ENCODE measurements around the gene CXCL13. TPM values are rescaled to one million over a fixed set of nuclear protein-coding genes. Genes with fewer than 3 reads are reported as not detected.

CXCL13 gene
- total and polyA plus RNA-seq, 7 donors = 1.2 to 271 (median 1.6) TPM; not detected in 4

GRCh38 chr4:77623091-77623490 is 17.5 kb downstream of the CXCL13 start:
- Histone ChIP-seq H3K27me3 (no peaks in the 10 kb centered on the region), H3K36me3 (no peaks in the 10 kb centered on the region), H3K27ac (no peak overlapping the region), H3K4me3 (no peak overlapping the region), H3K9me3 (no peaks in the 10 kb centered on the region), H3K4me1 (peaks cover 0 to 4% (median 0%) of the 10 kb centered on the region in 4 donors)
- TF ChIP-seq POLR2AphosphoS5 (IDR thresholded peaks at IDR 0.05) (no peak), CTCF (IDR thresholded peaks at IDR 0.05) (no peak), POLR2A (IDR thresholded peaks at IDR 0.05) (no peak), EP300 (IDR thresholded peaks at IDR 0.05) (no peak)
- DNase-seq = no peak
- 80 to 82% methylated on average over 2 of the region's 2 CpGs for WGBS, 2 donors
- intact Hi-C loops (cut with DNase I) = no loop called here

GRCh38 chr4:77624213-77624612 is 18.6 kb downstream of the CXCL13 start:
- Histone ChIP-seq H3K27ac (no peak overlapping the region), H3K4me3 (no peak overlapping the region), H3K27me3 (no peaks in the 10 kb centered on the region), H3K4me1 (no peaks in the 10 kb centered on the region), H3K9me3 (no peaks in the 10 kb centered on the region), H3K36me3 (no peaks in the 10 kb centered on the region)
- no peak for DNase-seq
- no peak for TF ChIP-seq EP300 (IDR thresholded peaks at IDR 0.05)
- TF ChIP-seq POLR2A (IDR thresholded peaks at IDR 0.05) = no peak
- no peak for TF ChIP-seq POLR2AphosphoS5 (IDR thresholded peaks at IDR 0.05)
- no peak for TF ChIP-seq CTCF (IDR thresholded peaks at IDR 0.05)
- WGBS, 2 donors = 82 to 91% methylated on average over 4 of the region's 4 CpGs
- intact Hi-C loops (cut with DNase I) = no loop called here

GRCh38 chr4:77625485-77625884 is 19.9 kb downstream of the CXCL13 start:
- H3K4me1 ChIP-seq = no peaks in the 10 kb centered on the region
- WGBS, 2 donors = 89 to 93% methylated on average over 5 of the region's 5 CpGs
- no peaks in the 10 kb centered on the region for H3K36me3 ChIP-seq
- TF ChIP-seq EP300 (IDR thresholded peaks at IDR 0.05) (no peak), POLR2AphosphoS5 (IDR thresholded peaks at IDR 0.05) (no peak), CTCF (IDR thresholded peaks at IDR 0.05) (no peak), POLR2A (IDR thresholded peaks at IDR 0.05) (no peak)
- DNase-seq = no peak
- intact Hi-C loops (cut with DNase I) = no loop called here
- no peaks in the 10 kb centered on the region for H3K27me3 ChIP-seq
- H3K9me3 ChIP-seq = no peaks in the 10 kb centered on the region
- H3K27ac ChIP-seq = no peak overlapping the region
- no peak overlapping the region for H3K4me3 ChIP-seq

GRCh38 chr4:77629885-77630284 is 24.3 kb downstream of the CXCL13 start:
- H3K27ac ChIP-seq = no peak overlapping the region
- no peak overlapping the region for H3K4me3 ChIP-seq
- no peaks in the 10 kb centered on the region for H3K36me3 ChIP-seq
- no peaks in the 10 kb centered on the region for H3K9me3 ChIP-seq
- H3K27me3 ChIP-seq = no peaks in the 10 kb centered on the region
- WGBS, 2 donors = 70 to 91% methylated on average over 2 of the region's 2 CpGs
- intact Hi-C loops (cut with DNase I) = no loop called here
- TF ChIP-seq EP300 (IDR thresholded peaks at IDR 0.05) (no peak), CTCF (IDR thresholded peaks at IDR 0.05) (no peak), POLR2AphosphoS5 (IDR thresholded peaks at IDR 0.05) (no peak), POLR2A (IDR thresholded peaks at IDR 0.05) (no peak)
- DNase-seq = no peak
- H3K4me1 ChIP-seq = no peaks in the 10 kb centered on the region

- no peak for DNase-seq
- H3K27me3 ChIP-seq = no peaks in the 10 kb centered on the region
- H3K4me1 ChIP-seq = peaks cover 0 to 6% (median 2%) of the 10 kb centered on the region in 4 donors
- TF ChIP-seq CTCF (IDR thresholded peaks at IDR 0.05) (no peak), POLR2AphosphoS5 (IDR thresholded peaks at IDR 0.05) (no peak), EP300 (IDR thresholded peaks at IDR 0.05) (no peak), POLR2A (IDR thresholded peaks at IDR 0.05) (no peak)
- H3K27ac ChIP-seq = no peak overlapping the region
- H3K9me3 ChIP-seq = no peaks in the 10 kb centered on the region
- intact Hi-C loops (cut with DNase I) = no loop called here
- no peak overlapping the region for H3K4me3 ChIP-seq
- no peaks in the 10 kb centered on the region for H3K36me3 ChIP-seq
- WGBS, 2 donors = 21 to 78% methylated on average over 1 of the region's 1 CpG
Measured at GRCh38 chr4:77631276-77631675, 25.7 kb downstream of the CXCL13 start.

Measured in sigmoid colon (tissue), 7 donors.